ENCODE measurements around the gene ANKS4B.
"Not testable (repeated sequence)": the region's sequence is repeated elsewhere in the genome, so short reads cannot be mapped to it uniquely, and the experiment has no call there.

The ANKS4B gene

DNA sequence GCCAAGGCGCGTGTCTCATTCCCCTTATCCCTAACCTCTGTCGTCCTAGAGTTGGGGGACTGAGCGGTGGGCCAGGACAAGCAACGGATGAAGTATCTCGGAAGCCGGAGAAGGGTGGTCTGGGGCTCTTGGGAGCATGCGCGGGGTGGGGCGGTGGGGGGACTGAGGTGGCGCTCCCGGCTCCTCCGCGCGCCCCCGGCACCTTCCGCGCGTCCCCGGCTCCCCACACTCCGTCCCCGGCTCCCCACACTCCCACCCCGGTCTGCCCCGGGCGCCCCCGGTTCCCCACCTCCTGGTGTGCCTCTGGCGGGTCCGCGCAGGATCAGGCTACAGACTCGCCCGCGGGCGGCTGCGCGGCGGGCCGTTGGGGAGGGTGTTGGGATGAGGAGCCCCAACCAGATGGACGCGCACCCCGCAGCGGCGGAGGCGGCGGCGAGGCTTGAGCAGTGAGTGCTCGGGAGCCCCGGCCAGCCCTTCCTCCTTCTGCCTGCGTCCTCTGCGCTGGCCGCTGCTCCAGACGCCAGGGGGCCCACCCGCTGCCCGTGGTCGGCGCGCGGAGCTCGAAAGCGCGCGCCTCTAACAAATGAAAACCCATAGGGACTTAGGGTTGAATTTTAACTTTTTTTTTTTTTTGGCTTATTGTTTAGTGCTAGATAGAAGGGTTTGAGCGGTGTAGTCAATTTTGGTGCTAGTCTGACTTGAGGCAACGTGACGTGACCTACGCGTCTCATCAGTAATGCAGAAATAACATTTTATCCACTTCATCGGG is 50.2 kb downstream of the ANKS4B start:
- peak overlapping the region; percentile 29 for H3K4me3 ChIP-seq (ENCODE audit: low read depth, low read length)
- TF ChIP-seq, protein P1, sequence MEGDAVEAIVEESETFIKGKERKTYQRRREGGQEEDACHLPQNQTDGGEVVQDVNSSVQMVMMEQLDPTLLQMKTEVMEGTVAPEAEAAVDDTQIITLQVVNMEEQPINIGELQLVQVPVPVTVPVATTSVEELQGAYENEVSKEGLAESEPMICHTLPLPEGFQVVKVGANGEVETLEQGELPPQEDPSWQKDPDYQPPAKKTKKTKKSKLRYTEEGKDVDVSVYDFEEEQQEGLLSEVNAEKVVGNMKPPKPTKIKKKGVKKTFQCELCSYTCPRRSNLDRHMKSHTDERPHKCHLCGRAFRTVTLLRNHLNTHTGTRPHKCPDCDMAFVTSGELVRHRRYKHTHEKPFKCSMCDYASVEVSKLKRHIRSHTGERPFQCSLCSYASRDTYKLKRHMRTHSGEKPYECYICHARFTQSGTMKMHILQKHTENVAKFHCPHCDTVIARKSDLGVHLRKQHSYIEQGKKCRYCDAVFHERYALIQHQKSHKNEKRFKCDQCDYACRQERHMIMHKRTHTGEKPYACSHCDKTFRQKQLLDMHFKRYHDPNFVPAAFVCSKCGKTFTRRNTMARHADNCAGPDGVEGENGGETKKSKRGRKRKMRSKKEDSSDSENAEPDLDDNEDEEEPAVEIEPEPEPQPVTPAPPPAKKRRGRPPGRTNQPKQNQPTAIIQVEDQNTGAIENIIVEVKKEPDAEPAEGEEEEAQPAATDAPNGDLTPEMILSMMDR (IDR thresholded peaks at IDR 0.05; ENCODE audit: low read depth, low read length): peak; percentile 47
- peak; percentile 22 for DNase-seq (ENCODE audit: low read depth, low spot score)
- in situ Hi-C loops (cut with HindIII; ENCODE audit: low sequenced_read_pairs): no loop called here

GRCh38 chr16:21284414-21284813 is 50.9 kb downstream of the ANKS4B start:
- no peak for DNase-seq (ENCODE audit: low read depth, low spot score)
- TF ChIP-seq, protein P1 (IDR thresholded peaks at IDR 0.05; ENCODE audit: low read depth, low read length): no peak
- in situ Hi-C loops (cut with HindIII; ENCODE audit: low sequenced_read_pairs): no loop called here
- H3K4me3 ChIP-seq (ENCODE audit: low read depth, low read length): no peak overlapping the region

GRCh38 chr16:21285314-21285713 is 51.8 kb downstream of the ANKS4B start:
- in situ Hi-C loops (cut with HindIII; ENCODE audit: low sequenced_read_pairs): no loop called here
- TF ChIP-seq, protein P1 (IDR thresholded peaks at IDR 0.05; ENCODE audit: low read depth, low read length): no peak
- no peak overlapping the region for H3K4me3 ChIP-seq (ENCODE audit: low read depth, low read length)
- DNase-seq (ENCODE audit: low read depth, low spot score): no peak

DNA sequence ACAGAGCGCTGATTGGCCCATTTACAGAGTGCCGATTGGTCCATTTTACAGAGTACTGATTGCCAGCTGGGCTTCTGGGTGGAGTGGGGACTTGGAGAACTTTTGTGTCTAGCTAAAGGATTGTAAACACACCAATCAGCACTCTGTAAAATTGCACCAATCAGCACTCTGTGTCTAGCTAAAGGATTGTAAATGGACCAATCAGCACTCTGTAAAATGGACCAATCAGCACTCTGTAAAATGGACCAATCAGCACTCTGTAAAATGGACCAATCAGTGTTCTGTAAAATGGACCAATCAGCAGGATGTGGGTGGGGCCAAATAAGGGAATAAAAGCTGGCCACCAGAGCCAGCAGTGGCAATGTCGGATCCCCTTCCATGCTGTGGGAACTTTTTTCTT is 56.3 kb downstream of the ANKS4B start:
- DNase-seq (ENCODE audit: low read depth, low spot score); in situ Hi-C loops (cut with HindIII; ENCODE audit: low sequenced_read_pairs); H3K4me3 ChIP-seq (ENCODE audit: low read depth, low read length): not testable (repeated sequence)

GRCh38 chr16:21300309-21301167 is 67.0 kb downstream of the ANKS4B start:
- peak; percentile 99 for DNase-seq (ENCODE audit: low read depth, low spot score)
- TF ChIP-seq, protein P1 (IDR thresholded peaks at IDR 0.05; ENCODE audit: low read depth, low read length): peak; percentile 94
- in situ Hi-C loops (cut with HindIII; ENCODE audit: low sequenced_read_pairs): loop anchor here (10.0 kb wide), 1 partner anchor 116 kb away; no protein-coding TSS in a partner anchor
- peak overlapping the region; percentile 72 for H3K4me3 ChIP-seq (ENCODE audit: low read depth, low read length)

DNA sequence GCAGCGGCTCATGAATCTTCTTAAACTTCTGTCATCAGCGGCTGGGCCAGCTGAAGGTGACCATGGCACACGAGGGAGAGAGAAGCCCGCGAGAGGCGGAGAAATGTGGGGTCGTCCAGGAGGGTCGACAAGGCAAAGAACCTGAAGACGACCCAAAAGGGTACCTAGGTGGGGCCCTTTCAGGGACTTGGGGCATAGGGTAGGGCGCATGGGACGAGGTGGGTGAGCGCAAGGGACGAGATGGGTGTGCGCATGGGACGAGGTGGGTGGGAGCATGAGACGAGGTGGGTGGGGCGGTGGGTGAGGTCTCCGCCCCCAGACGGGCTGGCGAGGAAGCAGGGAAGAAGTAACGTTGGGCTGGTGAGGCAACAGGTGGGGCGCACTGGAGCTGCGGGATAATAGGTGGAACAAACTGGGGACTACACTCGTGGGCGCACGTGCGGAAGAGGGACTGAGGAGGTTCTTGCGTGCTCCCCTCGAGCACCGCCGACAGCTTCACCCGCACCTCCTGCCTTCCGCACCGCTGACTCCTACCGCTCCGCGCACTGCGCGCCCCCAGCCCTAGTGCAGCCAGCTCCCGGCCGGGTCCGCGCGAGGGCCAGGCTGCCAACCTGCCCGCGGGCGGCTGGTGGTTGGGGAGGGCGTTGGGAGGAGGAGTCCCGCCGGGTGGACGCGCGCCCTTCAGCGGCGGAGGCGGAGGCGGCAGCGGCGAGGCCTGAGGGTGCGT is 67.8 kb downstream of the ANKS4B start:
- DNase-seq (ENCODE audit: low read depth, low spot score): peak; percentile 73
- H3K4me3 ChIP-seq (ENCODE audit: low read depth, low read length): peak overlapping the region; percentile 72
- in situ Hi-C loops (cut with HindIII; ENCODE audit: low sequenced_read_pairs): loop anchor here (10.0 kb wide), 1 partner anchor 117 kb away; no protein-coding TSS in a partner anchor
- TF ChIP-seq, protein P1 (IDR thresholded peaks at IDR 0.05; ENCODE audit: low read depth, low read length): peak; percentile 25
